ENCODE results near the gene LIM2.

GRCh38 chr19:51407511-51408131, 19.8 kb upstream of the LIM2 start:
- TF ChIP-seq, protein P1, sequence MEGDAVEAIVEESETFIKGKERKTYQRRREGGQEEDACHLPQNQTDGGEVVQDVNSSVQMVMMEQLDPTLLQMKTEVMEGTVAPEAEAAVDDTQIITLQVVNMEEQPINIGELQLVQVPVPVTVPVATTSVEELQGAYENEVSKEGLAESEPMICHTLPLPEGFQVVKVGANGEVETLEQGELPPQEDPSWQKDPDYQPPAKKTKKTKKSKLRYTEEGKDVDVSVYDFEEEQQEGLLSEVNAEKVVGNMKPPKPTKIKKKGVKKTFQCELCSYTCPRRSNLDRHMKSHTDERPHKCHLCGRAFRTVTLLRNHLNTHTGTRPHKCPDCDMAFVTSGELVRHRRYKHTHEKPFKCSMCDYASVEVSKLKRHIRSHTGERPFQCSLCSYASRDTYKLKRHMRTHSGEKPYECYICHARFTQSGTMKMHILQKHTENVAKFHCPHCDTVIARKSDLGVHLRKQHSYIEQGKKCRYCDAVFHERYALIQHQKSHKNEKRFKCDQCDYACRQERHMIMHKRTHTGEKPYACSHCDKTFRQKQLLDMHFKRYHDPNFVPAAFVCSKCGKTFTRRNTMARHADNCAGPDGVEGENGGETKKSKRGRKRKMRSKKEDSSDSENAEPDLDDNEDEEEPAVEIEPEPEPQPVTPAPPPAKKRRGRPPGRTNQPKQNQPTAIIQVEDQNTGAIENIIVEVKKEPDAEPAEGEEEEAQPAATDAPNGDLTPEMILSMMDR (IDR thresholded peaks at IDR 0.05), result peak in 8 of 12 donors; percentile 15 to 36 (median 24)
- TF ChIP-seq POLR2A (IDR thresholded peaks at IDR 0.05), result no peak
